Subcutaneous adipose tissue (tissue), 4 donors: ENCODE data around the gene RIC1. TPM values are rescaled to one million over a fixed set of nuclear protein-coding genes. Genes with fewer than 3 reads are reported as not detected.

Source experiments
- CTCF ChIP-seq: fragments of 450-650 bp; IDR thresholded peaks from one replicate; pipeline ENCODE4 v1.5.1; 2016; ENCODE audit warnings: low read depth, mild to moderate bottlenecking, control low read depth, antibody characterized with exemption, moderate library complexity
- total RNA-seq, 4 donors: library from RNA; depleted of rRNA; stranded (reverse); fragments of >200 nt; gene quantifications; one replicate each; pipeline ENCODE4 v1.1.0, GENCODE V29; 2016

Gene RIC1
- total RNA-seq, 4 donors from 2014 or later = 38.5 to 52.8 (median 48.5) TPM

GRCh38 chr9:5622016-5622415 lies 6.9 kb upstream of the RIC1 start:
- TF ChIP-seq CTCF = no peak

DNA sequence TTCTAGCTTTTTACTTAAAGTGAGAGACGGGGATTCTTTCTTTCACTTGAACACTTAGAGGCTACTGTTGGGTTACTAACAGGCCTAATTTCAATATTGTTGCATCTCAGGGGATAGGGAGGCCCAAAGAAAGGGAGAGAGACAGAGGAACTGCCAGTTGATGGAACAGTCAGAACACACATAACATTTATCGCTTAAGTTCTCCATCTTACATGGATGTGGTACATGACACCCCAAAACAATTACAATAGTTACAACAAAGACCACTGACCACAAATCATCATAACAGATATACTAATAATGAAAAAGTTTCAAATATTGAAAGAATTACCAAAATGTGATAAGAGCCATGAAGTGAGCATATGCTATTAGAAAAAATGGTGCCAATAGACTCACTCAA lies 4.3 kb upstream of the RIC1 start:
- no peak for TF ChIP-seq CTCF

- no peak for TF ChIP-seq CTCF
Observed at GRCh38 chr9:5626727-5627634, 1.9 kb upstream of the RIC1 start.

GRCh38 chr9:5628183-5628529 lies 751 bp upstream of the RIC1 start:
- TF ChIP-seq CTCF = no peak

- TF ChIP-seq CTCF = no peak
Observed at GRCh38 chr9:5629312-5630080, 589 bp downstream of the RIC1 start.

- TF ChIP-seq CTCF = no peak
Observed at GRCh38 chr9:5630081-5630507, 1.2 kb downstream of the RIC1 start.

DNA sequence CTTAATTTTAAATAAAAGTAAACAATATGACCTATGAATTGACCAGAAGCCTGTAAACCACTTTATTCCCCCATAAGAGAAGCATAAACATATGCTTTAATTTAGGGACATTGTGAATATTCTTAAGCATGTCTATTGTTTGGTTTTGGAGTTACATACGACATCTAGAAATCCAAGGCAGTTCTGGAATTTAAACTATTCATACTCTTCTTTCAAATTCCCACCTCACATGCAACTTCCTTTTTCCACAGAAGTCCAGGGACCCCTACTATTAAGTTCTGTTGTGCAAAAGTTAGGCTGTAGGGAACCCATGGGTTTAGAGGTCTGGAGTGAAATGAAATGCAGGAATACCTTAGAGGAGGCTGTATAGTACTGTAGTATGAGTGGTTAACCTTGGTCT lies 2.1 kb downstream of the RIC1 start:
- TF ChIP-seq CTCF = no peak
